ENCODE measurements around the gene KNDC1.

GRCh38 chr10:133123050-133123745 lies 36.8 kb upstream of the KNDC1 start:
- TF ChIP-seq CTCF (IDR thresholded peaks at IDR 0.05) (no peak), POLR2AphosphoS5 (IDR thresholded peaks at IDR 0.05) (no peak), POLR2A (IDR thresholded peaks at IDR 0.05) (no peak)
